HG03457 (cell line): ENCODE measurements around the gene CHMP1B.

Experiments used
- ATAC-seq: cut with Tn5 transposase; IDR thresholded peaks from one replicate; pipeline ENCODE4 v1.9.1; 2021; ENCODE audit warnings: moderate number of reproducible peaks; ENCODE audit not compliant: unreplicated experiment

The CHMP1B gene

GRCh38 chr18:11901826-11902438 is 50.7 kb downstream of the CHMP1B start:
- no peak for ATAC-seq

- ATAC-seq = no peak
Observed at GRCh38 chr18:11902522-11903292, 51.5 kb downstream of the CHMP1B start.
